HG03097 (cell line): ENCODE data around the gene CYTH3.

Experiments
- ATAC-seq: cut with Tn5 transposase; IDR thresholded peaks from one replicate; pipeline ENCODE4 v1.9.1; 2021; ENCODE audit not compliant: unreplicated experiment, low FRiP score

Gene CYTH3

DNA sequence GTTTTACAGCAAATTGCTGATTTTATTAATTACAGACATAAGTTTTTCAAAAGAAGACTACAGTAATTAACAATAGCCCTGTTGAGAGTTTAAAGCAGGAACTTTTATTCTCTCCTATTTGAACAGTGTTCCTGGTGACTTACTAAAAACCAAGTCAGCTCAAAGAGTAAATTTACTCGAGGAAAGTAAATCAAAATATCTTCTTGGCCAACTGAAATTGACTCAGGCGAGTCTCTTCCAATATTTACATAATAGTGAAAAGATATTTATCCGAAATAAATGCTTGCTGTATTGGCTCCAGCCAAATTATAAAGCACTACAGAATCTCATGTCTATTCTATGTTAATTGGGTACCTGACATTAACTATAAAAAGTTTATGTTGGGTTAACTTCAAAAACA lies 13.2 kb downstream of the CYTH3 start:
- ATAC-seq: no peak

DNA sequence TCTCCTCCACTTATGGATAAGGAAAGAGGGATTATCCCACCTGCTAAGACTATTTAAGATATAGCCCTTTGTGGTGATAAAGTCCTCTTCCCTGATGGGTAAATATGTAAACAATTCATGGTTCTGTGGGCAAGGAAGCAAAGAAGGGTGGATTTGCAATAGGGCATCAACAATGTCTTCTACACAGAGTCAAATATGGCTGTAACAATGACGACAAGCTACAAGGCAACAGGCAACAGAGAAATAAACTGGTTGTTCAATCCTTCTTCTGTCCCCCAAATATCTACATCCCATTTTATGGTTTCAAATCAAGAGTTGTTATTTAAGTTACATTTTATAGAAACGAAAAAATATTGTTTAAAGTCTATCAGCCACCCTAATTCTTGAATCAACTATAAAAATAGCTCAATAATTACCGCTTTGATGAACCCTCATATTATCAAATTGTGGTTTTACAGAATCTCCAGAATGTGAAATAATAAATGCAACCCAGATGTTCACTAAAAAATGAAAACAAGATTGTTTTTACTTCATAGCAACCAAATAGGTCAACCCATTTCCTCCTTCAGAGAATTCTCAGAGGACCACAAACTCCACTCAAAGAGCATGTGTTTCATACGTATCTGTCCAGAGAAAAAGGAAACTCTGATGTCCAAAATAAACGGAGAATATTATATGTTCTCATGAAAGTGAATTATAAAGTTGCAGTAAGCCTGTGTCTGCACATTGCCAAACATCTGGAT lies 13.8 kb downstream of the CYTH3 start:
- no peak for ATAC-seq

DNA sequence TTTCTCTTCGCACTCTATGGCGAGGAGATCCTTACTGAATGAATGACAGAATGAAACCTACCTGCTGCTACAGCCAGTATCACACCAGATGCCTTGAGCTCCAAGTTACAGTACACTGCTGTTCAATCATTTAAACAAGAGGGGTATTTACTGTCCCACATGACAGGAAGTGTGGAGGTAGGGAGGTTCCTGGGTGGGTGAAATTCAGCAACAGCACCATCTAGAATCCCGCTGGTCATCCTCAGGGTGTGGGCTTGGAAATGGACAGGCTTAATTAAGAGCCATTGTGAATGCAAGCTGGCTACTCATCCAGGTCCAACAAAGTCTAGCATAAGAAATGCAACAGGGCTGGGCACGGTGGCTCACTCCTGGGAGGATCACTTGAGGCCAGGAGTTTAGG lies 14.7 kb downstream of the CYTH3 start:
- ATAC-seq: no peak

DNA sequence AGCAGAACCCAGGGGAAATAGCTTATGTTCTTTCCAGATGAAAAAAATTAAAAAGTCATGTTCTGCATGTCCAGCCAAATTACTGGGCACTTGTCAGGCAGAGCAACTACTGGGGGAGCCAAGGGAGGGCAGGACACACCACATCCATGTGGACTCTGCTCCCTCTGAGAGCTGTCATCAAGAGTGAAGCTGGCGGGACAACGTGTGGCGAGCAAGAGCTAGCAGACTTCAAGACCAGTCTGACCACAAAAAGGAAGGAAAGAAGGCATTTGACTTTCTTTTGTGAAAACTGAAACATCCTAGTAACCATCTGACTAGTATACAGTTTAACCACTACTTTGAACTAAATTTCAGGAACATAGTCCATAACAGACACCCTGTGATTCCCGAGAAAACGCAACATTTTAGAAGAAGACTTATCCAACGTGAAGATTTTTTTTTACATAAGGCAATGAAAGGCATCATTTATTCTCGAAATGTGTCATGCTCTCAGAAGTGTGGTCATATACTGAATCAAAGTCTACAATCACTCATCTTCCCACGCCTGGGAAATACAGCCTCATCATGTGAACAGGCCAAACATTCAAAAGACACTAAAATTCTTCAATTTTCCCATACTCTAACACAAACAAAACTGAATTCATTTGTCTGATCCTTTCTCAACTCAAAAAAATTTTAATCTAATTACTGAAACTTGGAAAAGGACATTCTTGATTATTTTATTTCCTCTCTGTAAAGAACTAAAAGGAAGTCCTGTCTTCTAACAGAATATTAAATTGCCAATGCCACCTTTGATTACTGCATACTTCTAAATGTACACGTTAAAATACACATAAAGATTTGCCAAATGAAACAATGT lies 15.5 kb downstream of the CYTH3 start:
- peak; percentile 58 for ATAC-seq

DNA sequence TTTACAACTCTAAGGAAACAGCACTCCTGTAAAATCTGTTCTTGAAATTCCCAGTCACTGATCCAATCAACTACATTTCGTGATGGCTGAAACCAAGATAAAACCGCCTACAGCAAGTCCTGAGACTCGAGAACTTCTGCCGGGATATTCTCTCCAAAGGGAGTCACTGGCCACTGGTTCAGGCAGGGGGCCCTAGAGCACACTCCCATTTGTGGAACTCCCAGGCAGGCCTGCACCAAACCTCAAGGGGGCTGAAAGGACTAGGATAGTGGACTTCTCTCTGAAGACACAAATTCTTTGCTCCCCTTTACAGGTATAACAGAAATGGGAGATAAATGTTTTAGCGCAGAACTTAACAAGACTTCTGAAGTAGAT lies 16.3 kb downstream of the CYTH3 start:
- no peak for ATAC-seq

DNA sequence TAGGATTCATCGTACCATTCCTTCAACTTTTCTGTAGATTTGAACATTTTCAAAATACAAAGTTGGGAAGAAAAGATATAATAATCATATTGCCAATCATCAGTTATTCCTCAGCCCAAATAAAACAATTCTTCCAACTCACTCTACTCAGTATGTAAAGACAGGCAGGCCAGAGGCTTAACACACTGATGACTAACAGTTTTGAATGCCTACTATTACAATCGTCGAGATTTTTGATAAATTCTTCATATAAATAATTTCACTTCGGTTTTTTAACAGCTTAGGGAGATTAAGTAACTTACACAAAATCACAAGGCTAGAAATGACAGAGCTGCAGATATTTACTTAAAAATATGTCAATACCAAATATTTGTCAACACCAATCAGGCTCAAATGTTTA lies 17.6 kb downstream of the CYTH3 start:
- no peak for ATAC-seq

DNA sequence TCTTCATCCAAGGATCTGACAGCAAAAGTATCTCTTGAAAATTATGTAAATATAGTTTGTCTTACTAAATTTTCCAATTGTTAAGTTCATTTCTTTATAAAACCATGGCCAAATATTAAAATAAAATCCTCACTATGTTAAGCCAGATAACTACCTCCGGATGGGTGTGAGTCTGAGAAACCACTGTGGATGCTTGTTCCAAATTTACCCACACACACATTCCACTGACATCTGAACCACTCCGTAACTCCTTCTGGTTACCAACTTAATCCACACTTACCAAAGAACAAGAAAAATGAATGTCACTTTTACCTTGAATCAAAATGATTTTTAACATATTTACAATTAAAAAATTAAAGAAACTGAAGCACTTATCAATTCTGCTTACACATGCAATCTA lies 19.7 kb downstream of the CYTH3 start:
- no peak for ATAC-seq

DNA sequence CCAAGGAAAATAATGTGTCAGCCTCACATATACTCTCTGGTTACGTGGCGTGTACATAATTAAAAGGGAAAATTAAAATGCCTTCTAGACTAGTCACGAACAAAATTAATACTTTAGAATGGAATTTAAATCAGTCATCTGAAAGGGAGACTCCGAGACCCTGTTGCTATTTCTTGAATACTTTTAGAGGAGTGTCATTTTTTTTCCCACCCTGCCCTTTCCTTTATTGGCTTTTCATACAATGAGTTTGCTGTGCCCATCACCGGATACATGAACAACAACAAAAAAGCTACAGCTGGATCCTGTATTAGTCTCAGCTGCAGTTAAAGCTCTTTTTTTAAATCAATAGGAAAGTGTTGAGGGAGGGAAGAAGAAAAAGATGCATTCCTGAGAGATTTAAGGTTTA lies 20.1 kb downstream of the CYTH3 start:
- ATAC-seq: no peak

DNA sequence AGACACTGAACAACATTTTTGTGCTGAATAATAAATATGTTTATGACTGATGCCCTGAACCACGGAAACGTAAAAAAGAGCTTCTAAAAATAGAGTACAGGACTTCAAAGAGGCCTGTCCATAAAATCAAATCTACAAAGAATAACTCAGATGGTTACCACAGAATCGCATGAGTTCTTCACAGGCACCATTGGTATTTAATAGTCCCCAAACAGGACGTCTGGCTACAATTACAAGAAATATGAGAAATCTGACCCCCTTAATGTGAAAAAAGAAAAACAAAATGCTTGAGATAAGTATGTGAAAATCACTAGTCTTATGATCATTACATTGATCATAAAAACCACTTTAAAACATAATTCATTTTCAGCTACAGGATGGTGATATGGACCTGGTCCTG lies 20.8 kb downstream of the CYTH3 start:
- ATAC-seq: no peak

DNA sequence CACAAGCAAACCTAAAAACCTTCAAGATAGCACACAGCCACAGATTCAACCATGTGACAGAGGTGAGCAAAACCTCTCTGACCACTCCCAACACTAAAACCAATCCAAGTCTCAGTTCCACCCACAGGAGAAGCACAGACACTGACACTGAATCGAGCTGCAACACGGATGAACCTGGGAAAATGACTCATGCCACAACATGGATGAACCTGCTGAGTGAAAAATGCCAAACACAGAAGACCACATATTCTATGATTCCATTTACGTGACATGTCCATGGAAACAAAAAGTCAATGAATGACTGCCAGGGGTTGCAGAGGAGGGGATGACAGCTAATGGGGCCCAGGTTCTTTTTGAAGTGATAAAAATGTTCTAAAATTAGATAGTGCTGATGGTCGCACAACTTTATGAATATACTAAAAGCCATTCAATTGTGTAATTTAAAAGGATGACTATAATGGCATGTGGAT lies 22.0 kb downstream of the CYTH3 start:
- ATAC-seq: no peak

DNA sequence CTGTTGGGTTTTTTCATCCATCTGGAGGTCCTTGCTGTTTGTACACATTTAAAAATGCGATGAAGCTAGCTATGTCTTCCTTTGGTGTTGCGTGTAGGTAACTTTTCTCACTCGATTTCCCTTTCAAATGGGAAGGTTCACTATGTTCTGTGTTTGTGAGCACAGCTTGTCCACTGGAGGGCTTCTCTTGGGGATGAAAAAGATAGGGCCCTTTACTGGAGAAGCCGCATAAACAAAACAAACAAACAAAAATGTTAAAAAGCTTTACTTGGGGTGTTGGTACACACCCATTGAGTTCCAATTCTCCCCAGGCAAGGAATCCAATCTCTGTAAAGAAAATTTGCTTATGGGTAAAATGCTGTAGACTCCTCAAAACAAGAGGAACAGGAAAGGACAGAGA lies 23.4 kb downstream of the CYTH3 start:
- ATAC-seq: no peak

DNA sequence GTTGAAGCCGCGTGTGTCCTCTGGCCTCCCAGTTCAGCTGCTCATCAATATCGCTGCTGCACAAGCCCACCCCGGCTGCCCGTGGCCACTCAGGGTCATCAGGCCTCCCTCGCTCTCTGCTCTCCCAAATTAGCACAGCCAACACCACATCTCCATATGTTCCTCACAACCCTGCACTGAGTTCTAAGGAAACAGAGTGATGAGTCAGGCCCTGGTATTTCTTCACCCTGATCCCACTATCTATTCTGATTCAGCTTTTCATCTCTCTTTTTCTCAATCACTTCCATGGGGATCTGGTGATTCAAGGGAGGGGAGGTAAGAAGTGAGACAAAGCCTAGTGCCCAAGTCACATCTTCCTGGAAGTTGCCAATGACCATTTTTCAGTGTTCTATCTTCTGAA lies 23.8 kb downstream of the CYTH3 start:
- no peak for ATAC-seq

DNA sequence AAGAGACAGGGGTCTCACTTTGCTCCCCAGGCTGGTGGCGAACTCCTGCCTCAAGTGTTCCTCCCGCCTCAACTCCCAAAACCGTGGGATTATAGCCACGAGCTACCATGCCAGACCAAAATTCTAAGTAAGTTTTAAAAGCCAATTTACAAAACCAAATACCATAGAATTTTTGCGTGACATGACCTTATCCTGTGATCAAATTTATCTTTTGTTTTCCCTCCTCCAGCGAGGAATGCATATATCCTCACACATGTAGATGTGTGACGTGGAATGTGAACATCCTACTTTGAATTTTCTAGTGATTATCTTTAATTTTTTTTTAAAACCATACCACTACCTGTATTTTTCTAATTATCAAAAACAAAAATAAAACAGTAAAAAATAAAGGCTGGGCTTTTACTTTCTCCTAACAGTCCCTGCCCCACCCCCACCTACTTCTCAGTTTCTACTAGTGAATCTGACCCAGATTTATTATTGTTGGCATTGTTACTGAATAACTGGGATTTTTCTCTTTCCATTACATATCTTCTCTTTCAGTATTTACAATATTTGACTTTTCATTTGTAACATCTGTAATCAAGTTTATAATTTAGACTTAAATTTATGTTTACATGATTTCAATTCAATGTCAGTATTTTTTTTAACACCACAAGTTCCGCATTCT lies 26.0 kb downstream of the CYTH3 start:
- ATAC-seq: no peak

DNA sequence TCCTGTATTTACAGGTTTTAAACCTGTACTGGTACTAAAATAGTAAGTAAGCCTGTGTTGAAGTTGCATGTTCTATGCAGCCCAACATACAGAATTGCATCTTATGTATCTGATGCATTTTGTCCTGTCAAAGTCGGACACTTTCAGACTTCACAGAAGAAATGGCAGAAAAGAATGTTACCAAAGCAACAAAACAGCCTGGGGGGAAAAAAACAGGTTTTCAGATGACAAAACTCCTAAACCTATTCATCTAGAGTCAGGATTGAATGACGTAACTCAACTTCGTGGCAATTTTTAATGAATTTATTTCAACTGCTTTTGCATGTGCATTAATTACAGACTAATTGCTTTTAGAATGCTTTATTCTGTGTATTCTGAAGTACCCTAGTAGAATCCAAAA lies 28.4 kb downstream of the CYTH3 start:
- ATAC-seq: no peak

DNA sequence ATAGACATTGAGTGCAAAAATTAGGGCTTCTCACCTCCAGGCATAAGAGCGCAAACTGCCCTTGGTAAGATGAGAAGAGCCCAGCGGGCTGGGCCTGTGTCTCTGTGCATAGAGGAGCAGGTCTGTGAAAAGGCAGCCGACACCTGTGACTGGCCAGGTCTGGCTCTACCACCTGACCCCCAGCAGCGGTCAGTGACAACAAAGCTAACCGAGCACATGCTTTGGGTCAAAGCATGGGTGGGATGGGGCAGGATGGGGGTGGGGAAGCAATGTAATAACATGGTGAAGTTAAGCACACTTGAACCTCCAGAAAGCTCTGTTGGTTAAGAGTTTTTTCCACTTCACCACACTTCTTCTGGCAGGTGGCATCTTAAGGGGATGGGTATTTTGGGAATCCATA lies 29.3 kb downstream of the CYTH3 start:
- no peak for ATAC-seq

DNA sequence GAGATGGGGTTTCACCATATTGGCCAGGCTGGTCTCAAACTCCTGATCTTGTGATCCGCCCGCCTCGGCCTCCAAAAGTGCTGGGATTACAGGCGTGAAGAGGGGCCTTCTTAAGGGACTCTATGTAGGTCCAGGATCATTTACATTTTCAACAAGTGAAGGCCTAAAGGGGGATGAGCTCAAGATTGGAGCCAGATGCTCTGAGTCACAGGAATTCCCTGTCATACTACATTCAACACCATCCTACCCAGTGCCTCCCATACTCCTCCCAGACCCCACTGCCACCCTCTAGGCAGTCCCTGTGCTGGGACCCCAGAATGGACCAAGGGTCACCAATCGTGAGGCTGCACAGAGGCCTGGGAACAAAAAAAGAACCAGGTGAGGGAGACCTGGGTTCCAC lies 29.9 kb downstream of the CYTH3 start:
- ATAC-seq: no peak

DNA sequence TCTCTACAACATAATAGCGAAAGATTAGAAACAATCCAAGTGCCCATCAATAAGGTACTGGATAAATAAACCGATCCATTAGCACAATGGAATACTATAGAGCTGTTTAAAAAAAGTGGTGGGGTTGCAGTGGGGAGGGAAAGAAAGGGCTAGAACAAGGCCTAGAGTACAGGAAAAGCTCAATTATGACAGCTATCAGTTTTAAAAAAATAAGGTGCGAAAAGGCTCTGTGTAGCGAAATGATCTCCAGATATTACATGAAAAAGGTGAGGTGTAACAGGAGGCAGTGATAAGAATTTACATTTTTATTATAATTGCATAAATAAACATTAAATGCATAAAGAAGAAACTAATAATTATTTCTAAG lies 30.8 kb downstream of the CYTH3 start:
- ATAC-seq: no peak

DNA sequence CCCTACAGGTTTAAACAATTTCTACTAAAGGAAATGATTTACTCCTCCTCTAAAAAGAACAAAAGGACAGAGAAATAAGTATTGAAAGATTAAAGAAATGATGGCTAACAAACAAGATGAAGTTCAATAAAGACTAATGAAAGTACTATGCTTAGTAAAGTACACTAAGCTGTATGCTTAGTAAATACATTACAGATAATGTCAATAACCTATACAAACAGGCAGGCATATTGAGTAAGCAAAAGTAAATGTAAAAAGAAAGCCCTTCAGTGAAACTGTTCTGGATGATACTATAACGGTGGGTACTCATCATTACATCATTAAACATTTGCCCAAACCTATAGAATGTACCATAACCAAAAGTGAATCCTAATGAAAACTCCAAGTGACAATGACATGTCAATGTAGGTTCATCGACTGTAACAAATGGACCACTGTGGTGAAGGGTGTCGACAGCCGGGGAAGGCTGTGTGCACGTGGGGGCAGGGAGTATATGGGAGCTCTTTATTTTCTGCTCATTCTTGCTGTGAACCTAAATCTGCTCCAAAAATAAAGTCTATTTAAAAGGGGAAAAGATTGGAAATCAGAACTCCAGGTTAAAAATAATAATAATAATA lies 34.0 kb downstream of the CYTH3 start:
- no peak for ATAC-seq

DNA sequence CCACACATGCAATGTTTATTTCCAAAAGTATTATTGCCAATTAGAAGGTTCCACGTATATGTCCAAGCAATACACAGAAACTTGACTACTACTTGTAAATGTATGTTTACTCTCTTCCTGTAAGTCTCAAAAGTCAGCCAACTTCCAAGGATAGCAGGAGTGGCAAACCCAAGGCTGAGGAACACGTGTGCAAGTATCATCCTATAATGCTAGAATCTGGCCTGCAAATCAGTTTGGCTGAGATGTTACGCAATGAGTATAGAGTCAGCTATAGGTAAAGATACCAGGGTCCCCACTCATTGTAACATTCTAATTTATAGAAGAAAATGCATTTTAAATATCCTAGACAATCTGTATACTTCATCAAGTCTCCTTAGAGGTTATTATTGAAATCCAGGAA lies 34.7 kb downstream of the CYTH3 start:
- ATAC-seq: no peak

DNA sequence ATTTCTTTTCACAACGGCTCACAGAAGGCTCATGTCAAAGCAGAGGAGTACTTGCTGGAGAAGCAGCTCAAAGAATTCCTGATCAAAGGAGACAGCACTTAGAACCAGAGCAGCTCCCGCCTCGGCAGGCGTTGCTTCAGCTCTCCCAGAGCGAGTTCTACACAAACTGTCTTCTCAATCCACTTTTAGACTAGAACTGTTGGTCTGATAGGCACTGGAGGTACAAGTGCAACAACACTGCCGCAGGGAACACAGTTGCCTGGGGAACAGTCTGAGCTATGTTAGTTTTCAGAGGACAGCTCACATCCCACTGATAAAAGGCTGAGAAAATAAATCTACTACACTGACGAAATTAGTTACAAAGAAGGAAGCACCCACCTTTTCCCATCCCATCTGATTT lies 35.4 kb downstream of the CYTH3 start:
- no peak for ATAC-seq
